Smooth muscle cell (in vitro differentiated cells): ENCODE data around the gene SPTLC1. TPM values are rescaled to one million over a fixed set of nuclear protein-coding genes. Genes with fewer than 3 reads are reported as not detected.

Source experiments
- DNase-seq: peaks from one replicate; lab custom pipeline; 2025; ENCODE audit not compliant: unreplicated experiment; lab: John Stamatoyannopoulos, UW
- H2AFZ ChIP-seq: fragments of 200-600 bp; sonication (generic); 2 replicates; pipeline ENCODE4 v1.6.0; 2016; ENCODE audit warnings: antibody characterized with exemption, low read depth, mild to moderate bottlenecking
- H3F3A ChIP-seq: fragments of 200-600 bp; sonication (generic); 2 replicates; pipeline ENCODE4 v1.6.0; 2017; ENCODE audit warnings: antibody characterized with exemption, low read depth
- H3K27ac ChIP-seq: fragments of 200-600 bp; sonication (generic); 2 replicates; pipeline ENCODE4 v1.5.1; 2016; ENCODE audit warnings: low read depth, mild to moderate bottlenecking
- H3K27me3 ChIP-seq: fragments of 200-600 bp; sonication (generic); 2 replicates; pipeline ENCODE4 v1.6.1; 2016; ENCODE audit warnings: low read depth, mild to moderate bottlenecking
- H3K36me3 ChIP-seq: fragments of 200-600 bp; sonication (generic); 2 replicates; pipeline ENCODE4 v1.5.1; 2016; ENCODE audit warnings: low read depth
- H3K4me1 ChIP-seq: fragments of 200-600 bp; sonication (generic); 2 replicates; pipeline ENCODE4 v1.5.1; 2016; ENCODE audit warnings: low read depth
- H3K4me2 ChIP-seq: fragments of 200-600 bp; sonication (generic); 2 replicates; pipeline ENCODE4 v1.6.0; 2016; ENCODE audit warnings: mild to moderate bottlenecking
- H3K4me3 ChIP-seq: fragments of 200-600 bp; sonication (generic); 2 replicates; pipeline ENCODE4 v1.5.1; 2016; ENCODE audit warnings: mild to moderate bottlenecking
- H3K79me2 ChIP-seq: fragments of 200-600 bp; sonication (generic); 2 replicates; pipeline ENCODE4 v1.6.0; 2016; ENCODE audit warnings: low read depth, mild to moderate bottlenecking
- H3K9ac ChIP-seq: fragments of 200-600 bp; sonication (generic); 2 replicates; pipeline ENCODE4 v1.6.0; 2016; ENCODE audit warnings: low read depth
- H3K9me3 ChIP-seq: fragments of 200-600 bp; sonication (generic); replicated peaks from 2 replicates; pipeline ENCODE4 v1.5.1; 2016; ENCODE audit warnings: low read depth
- H4K20me1 ChIP-seq: fragments of 200-600 bp; sonication (generic); 2 replicates; pipeline ENCODE4 v1.6.0; 2016; ENCODE audit warnings: low read depth
- WGBS: methylation state at CpG from one replicate; pipeline ENCODE4 v1.1.7; 2016; ENCODE audit warnings: low lambda C conversion rate; 5-methylcytosine and 5-hydroxymethylcytosine counted together
- polyA plus RNA-seq: library from polyadenylated mRNA; unstranded; fragments of >200 nt; fragmentation: Nextera tagmentation; extraction: Ambion mirVana; gene quantifications from 2 replicates; pipeline ENCODE4 v1.2.1, GENCODE V29; 2016
- total RNA-seq: library from RNA; depleted of rRNA; stranded (reverse); fragments of >200 nt; gene quantifications from 2 replicates; pipeline ENCODE4 v1.2.3, GENCODE V29; 2014
- TF ChIP-seq, protein P1 (sequence below): fragments of 200-600 bp; sonication (generic); IDR thresholded peaks from 2 replicates; pipeline ENCODE4 v1.5.1; 2017; ENCODE audit warnings: borderline replicate concordance, mild to moderate bottlenecking, antibody characterized with exemption; ENCODE audit not compliant: insufficient read depth, poor library complexity, severe bottlenecking

SPTLC1 gene, protein sequence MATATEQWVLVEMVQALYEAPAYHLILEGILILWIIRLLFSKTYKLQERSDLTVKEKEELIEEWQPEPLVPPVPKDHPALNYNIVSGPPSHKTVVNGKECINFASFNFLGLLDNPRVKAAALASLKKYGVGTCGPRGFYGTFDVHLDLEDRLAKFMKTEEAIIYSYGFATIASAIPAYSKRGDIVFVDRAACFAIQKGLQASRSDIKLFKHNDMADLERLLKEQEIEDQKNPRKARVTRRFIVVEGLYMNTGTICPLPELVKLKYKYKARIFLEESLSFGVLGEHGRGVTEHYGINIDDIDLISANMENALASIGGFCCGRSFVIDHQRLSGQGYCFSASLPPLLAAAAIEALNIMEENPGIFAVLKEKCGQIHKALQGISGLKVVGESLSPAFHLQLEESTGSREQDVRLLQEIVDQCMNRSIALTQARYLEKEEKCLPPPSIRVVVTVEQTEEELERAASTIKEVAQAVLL
- 153 and 168 TPM in 2 replicates for total RNA-seq
- polyA plus RNA-seq, result 71.4 and 75.6 TPM in 2 replicates

DNA sequence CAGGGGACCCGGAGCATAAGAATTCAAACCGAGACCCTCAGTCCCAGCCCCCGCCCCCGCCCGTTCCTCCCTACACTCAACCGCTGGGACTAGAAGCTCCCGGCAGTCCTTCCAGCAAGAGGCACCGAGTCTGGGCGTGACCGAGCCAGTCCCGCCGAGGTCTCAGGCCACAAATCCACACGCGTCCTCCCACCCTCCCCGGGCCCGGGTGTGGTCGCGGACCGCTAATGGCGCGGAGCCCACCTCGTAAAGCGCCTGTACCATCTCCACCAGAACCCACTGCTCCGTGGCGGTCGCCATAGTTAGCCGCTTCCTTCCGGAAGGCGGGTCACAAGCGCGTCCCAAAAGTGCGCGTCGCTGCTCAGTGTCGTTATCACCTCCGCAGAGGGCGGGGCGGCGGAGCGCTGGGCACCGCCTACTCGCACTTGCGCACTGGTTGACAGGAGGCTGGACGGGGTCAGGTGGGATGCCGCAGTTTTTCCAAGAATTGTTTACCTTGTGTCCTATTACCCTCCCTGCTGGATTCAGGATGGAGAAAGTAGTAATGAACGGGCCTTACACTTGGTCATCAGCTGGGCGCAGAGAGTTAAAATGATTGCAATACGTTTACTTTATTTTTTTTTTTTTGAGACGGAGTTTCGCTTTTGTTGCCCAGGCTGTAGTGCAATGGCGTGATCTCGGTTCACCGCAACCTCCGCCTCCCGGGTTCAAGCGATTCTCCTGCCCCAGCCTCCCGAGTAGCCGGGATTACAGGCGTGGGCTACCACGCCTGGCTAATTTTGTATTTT is at the start of gene SPTLC1:
Gene SPTLC1, minus strand, starts transcription at position 343 of the 788 bp plus-strand sequence. Its CDS starts 43 bp downstream, at position 300.
- H4K20me1 ChIP-seq, result peaks cover 14% of the 10 kb centered on the region
- peak; percentile 77 for DNase-seq
- no peaks in the 10 kb centered on the region for H3F3A ChIP-seq
- H3K4me1 ChIP-seq, result no peaks in the 10 kb centered on the region
- H3K9me3 ChIP-seq, result no peaks in the 10 kb centered on the region
- peak within 1 kb of the TSS; percentile 84 for H3K27ac ChIP-seq
- no peaks in the 10 kb centered on the region for H3K27me3 ChIP-seq
- H3K4me3 ChIP-seq, result peak within 1 kb of the TSS; percentile 93
- peak within 1 kb of the TSS; percentile 88 for H3K4me2 ChIP-seq
- TF ChIP-seq, protein P1, sequence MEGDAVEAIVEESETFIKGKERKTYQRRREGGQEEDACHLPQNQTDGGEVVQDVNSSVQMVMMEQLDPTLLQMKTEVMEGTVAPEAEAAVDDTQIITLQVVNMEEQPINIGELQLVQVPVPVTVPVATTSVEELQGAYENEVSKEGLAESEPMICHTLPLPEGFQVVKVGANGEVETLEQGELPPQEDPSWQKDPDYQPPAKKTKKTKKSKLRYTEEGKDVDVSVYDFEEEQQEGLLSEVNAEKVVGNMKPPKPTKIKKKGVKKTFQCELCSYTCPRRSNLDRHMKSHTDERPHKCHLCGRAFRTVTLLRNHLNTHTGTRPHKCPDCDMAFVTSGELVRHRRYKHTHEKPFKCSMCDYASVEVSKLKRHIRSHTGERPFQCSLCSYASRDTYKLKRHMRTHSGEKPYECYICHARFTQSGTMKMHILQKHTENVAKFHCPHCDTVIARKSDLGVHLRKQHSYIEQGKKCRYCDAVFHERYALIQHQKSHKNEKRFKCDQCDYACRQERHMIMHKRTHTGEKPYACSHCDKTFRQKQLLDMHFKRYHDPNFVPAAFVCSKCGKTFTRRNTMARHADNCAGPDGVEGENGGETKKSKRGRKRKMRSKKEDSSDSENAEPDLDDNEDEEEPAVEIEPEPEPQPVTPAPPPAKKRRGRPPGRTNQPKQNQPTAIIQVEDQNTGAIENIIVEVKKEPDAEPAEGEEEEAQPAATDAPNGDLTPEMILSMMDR, result no peak
- H3K9ac ChIP-seq, result peak within 1 kb of the TSS; percentile 96
- peaks cover 49% of the 10 kb centered on the region for H3K79me2 ChIP-seq
- 2% methylated on average over 56 of the region's 60 CpGs for WGBS
- peaks cover 12% of the 10 kb centered on the region for H3K36me3 ChIP-seq
- H2AFZ ChIP-seq, result peak within 1 kb of the TSS; percentile 98

DNA sequence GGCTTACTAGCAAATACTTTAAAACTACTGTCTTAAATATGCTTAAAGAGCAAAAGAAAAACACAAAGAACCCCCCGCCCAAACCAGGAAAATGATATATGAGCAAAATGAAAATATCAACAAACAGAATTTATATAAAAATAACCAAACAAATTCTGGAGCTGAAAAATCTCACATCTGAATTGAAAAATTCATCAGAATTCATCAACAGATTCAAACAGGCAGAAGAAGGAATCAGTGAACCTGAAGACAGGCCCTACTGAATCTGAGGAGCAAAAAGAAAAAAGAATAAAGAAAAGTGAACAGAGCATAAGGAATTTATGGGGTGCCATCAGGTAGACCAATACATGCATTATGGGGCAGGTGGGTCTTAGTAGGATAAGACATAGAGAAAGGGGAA is 49.8 kb upstream of the SPTLC1 start:
- Histone ChIP-seq H3K4me1 (no peaks in the 10 kb centered on the region), H3K4me3 (no peak overlapping the region), H2AFZ (no peak overlapping the region), H3K9ac (no peak overlapping the region), H3K79me2 (no peaks in the 10 kb centered on the region), H3K4me2 (no peak overlapping the region), H3K27ac (no peak overlapping the region), H3F3A (no peaks in the 10 kb centered on the region), H3K9me3 (no peaks in the 10 kb centered on the region), H4K20me1 (no peaks in the 10 kb centered on the region), H3K27me3 (no peaks in the 10 kb centered on the region), H3K36me3 (no peaks in the 10 kb centered on the region)
- 93% methylated on average over 1 of the region's 1 CpG for WGBS
- TF ChIP-seq, protein P1, result no peak
- DNase-seq, result no peak

DNA sequence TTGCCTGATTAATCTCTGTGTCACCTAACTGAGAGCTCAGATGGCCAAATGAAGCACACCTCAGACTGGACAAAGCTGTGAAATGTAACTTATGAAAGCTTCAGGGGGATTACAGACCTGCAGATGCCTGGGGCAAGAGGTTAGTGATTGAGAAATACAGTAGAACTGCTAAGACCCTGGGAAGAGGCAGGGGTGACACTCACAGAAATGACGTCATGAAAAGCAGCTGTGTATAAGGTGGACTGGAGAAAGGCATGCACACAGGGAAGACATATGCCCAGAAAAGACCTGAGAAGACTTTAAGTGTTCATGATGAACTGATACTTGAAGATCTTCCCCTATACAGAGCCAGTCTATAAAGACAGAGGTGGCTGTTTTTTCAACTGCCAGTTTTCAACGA is 49.3 kb upstream of the SPTLC1 start:
- TF ChIP-seq, protein P1, result no peak
- Histone ChIP-seq H3K9ac (no peak overlapping the region), H3K27ac (no peak overlapping the region)

More for the DNA sequence above, 49.3 kb upstream of the SPTLC1 start:
- Histone ChIP-seq H3K4me2 (no peak overlapping the region), H3K36me3 (no peaks in the 10 kb centered on the region), H3F3A (no peaks in the 10 kb centered on the region), H3K79me2 (no peaks in the 10 kb centered on the region), H3K27me3 (no peaks in the 10 kb centered on the region), H3K4me1 (no peaks in the 10 kb centered on the region), H4K20me1 (no peaks in the 10 kb centered on the region), H3K4me3 (no peak overlapping the region), H2AFZ (no peak overlapping the region), H3K9me3 (no peaks in the 10 kb centered on the region)
- 85% methylated on average over 2 of the region's 2 CpGs for whole genome bisulfite sequencing
- DNase-seq, result no peak
